ENCODE measurements around the gene ZNRD2. TPM values are rescaled to one million over a fixed set of nuclear protein-coding genes. Genes with fewer than 3 reads are reported as not detected.
A peak's percentile ranks its signal among the peaks of the same experiment; 100 is the strongest.

Gene ZNRD2
- total RNA-seq, 2 experiments from 2014 or later = 54.3 to 54.7 TPM

DNA sequence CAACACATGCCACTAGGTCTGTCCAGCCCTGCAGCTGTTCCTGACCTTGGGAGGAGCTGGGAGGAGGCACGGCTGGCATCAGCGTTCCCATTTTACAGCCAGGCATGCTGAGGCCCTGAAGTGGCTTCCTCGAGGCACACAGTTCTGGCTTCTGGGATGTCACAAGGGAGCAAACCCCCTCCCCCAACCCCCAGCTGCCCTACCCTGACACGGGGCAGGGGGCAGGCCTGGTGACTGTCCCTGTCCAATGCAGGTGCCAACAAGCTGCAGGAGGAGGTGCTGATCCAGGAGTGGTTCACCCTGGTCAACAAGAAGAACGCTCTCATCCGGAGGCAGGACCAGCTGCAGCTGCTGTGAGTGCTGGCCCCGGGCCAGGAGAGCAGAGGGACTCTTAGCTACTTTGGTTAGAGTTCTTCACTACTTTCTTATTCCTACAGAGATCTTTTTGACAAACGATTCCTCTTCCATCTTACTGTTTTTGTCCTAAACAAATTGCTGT is 20.0 kb downstream of the ZNRD2 start:
- ATAC-seq = no peak
- no peak for DNase-seq
- intact Hi-C loops (cut with micrococcal nuclease) = no loop called here
- Mint-ChIP-seq H3K4me1 (ENCODE audit: low read depth) (peaks cover 45% of the 10 kb centered on the region), H3K9me3 (no peaks in the 10 kb centered on the region), H3K36me3 (ENCODE audit: low read depth) (peaks cover 22% of the 10 kb centered on the region), H3K27ac (peak overlapping the region; percentile 74), H3K27me3 (no peaks in the 10 kb centered on the region), H3K4me3 (no peak overlapping the region)
- POLR2A ChIA-PET = interaction anchor here (2.0 to 6.7 kb wide), 4 partner anchors 13 to 24 kb away, joined by 9 to 87 read pairs (median 32); partner anchors contain the start of genes EHBP1L1, FAM89B, MAP3K11 and PCNX3
- CTCF ChIA-PET = interaction anchor here (0.7 to 7.6 kb wide), 12 partner anchors 12 to 390 kb away, joined by 3 to 84 read pairs (median 6); partner anchors contain the start of genes EHBP1L1, FAM89B, PCNX3 and RELA
- TF ChIP-seq, protein P1, sequence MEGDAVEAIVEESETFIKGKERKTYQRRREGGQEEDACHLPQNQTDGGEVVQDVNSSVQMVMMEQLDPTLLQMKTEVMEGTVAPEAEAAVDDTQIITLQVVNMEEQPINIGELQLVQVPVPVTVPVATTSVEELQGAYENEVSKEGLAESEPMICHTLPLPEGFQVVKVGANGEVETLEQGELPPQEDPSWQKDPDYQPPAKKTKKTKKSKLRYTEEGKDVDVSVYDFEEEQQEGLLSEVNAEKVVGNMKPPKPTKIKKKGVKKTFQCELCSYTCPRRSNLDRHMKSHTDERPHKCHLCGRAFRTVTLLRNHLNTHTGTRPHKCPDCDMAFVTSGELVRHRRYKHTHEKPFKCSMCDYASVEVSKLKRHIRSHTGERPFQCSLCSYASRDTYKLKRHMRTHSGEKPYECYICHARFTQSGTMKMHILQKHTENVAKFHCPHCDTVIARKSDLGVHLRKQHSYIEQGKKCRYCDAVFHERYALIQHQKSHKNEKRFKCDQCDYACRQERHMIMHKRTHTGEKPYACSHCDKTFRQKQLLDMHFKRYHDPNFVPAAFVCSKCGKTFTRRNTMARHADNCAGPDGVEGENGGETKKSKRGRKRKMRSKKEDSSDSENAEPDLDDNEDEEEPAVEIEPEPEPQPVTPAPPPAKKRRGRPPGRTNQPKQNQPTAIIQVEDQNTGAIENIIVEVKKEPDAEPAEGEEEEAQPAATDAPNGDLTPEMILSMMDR (IDR thresholded peaks at IDR 0.05) = no peak

DNA sequence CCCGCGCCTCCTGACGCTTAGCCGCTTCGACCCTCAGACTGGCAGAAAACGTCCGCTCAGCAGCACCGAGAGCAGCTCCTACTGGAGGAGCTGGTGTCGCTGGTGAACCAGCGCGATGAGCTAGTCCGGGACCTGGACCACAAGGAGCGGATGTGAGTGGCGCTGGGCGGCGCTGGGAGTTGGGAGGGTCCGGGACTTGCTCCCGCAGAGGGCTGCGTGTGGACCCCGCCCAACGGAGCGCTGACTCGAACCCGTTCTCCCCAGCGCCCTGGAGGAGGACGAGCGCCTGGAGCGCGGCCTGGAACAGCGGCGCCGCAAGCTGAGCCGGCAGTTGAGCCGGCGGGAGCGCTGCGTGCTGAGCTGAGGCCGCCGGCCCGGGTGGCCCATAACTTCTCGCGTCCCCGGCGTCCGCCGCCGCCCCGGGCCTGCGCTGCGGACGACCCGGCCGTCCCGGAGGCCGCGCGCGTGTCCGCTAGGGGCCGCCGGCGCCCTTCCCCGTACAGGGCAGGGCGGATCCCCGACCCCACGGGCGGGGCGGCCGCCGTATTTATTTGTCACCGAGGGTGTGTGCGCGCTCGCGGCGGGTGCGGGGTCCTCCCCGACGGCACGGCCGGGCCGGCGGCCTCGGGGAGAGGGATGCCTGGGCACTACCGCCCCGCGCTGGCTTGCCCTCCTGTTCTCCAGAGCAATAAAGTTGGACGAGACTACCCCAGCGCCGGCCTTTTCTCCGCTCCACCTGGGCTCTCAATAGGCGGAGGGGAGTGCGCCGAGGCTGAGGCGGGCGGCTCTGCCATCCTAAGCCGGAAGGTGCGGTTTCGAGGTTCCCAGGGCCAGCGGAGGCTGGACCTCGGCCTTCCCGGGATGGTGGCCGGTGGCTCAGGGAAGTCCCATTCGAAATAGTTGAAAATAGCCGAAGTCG is 21.9 kb downstream of the ZNRD2 start:
- Mint-ChIP-seq H3K27me3 (no peaks in the 10 kb centered on the region), H3K9me3 (no peaks in the 10 kb centered on the region), H3K4me1 (ENCODE audit: low read depth) (peaks cover 44% of the 10 kb centered on the region), H3K36me3 (ENCODE audit: low read depth) (peaks cover 15% of the 10 kb centered on the region), H3K4me3 (no peak overlapping the region), H3K27ac (no peak overlapping the region)
- intact Hi-C loops (cut with micrococcal nuclease) = no loop called here
- TF ChIP-seq, protein P1 (IDR thresholded peaks at IDR 0.05) = no peak
- ATAC-seq (no peak), DNase-seq (no peak)
- ChIA-PET POLR2A (interaction anchor here (1.2 to 5.7 kb wide), 9 partner anchors 12 to 52 kb away, joined by 4 to 39 read pairs (median 6); partner anchors contain the start of genes EHBP1L1, FAM89B, MAP3K11 and PCNX3), CTCF (interaction anchor here (1.1 to 7.6 kb wide), 10 partner anchors 12 to 222 kb away, joined by 3 to 54 read pairs (median 12); partner anchors contain the start of genes EHBP1L1, FAM89B, MAP3K11 and ZNRD2)

DNA sequence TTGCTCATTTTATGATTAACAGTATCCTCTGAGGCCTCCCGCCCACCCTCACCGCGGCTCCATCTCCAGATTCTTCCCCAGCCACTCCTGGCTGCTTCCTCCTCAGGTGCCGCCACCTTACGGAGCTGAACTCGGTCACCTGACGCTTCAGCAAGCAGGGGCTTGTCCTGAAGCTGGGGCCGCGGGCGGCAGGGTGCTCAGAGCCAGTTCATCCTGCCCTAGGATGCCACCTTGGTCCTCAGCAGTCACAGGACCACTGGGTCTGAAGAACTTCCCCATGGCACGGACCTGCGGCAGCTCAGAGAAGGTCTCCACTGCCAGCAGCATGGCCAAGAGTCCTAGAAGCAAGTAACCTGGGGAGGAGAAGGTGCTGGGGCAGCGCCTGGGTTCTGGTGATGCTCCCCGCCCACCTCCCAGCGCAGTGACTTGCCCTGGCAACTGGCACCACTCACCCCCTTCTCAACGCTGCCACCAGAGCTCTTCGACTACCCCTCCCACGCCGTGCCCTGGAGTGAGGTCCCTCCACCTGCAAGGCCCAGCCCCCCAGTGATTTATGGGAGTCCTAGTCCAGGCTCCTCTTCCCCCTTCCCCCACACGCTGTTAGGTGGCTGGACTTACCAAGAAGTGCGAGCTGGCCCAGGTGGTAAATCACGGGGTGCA is 22.7 kb downstream of the ZNRD2 start:
- no peaks in the 10 kb centered on the region for H3K9me3 Mint-ChIP-seq
- POLR2A ChIA-PET = interaction anchor here (0.9 to 5.7 kb wide), 12 partner anchors 12 to 54 kb away, joined by 3 to 39 read pairs (median 6); partner anchors contain the start of genes EHBP1L1, FAM89B, MAP3K11 and PCNX3
- H3K4me1 Mint-ChIP-seq (ENCODE audit: low read depth) = peaks cover 36% of the 10 kb centered on the region
- intact Hi-C loops (cut with micrococcal nuclease) = no loop called here
- no peak overlapping the region for H3K4me3 Mint-ChIP-seq
- CTCF ChIA-PET = interaction anchor here (0.6 to 5.3 kb wide), 26 partner anchors 7 to 263 kb away, joined by 3 to 47 read pairs (median 4); partner anchors contain the start of genes EHBP1L1, FAM89B, MAP3K11 and PCNX3
- ATAC-seq (no peak), DNase-seq (no peak)
- no peaks in the 10 kb centered on the region for H3K27me3 Mint-ChIP-seq
- TF ChIP-seq, protein P1 (IDR thresholded peaks at IDR 0.05) = no peak
- H3K27ac Mint-ChIP-seq = no peak overlapping the region
- H3K36me3 Mint-ChIP-seq (ENCODE audit: low read depth) = peaks cover 14% of the 10 kb centered on the region

DNA sequence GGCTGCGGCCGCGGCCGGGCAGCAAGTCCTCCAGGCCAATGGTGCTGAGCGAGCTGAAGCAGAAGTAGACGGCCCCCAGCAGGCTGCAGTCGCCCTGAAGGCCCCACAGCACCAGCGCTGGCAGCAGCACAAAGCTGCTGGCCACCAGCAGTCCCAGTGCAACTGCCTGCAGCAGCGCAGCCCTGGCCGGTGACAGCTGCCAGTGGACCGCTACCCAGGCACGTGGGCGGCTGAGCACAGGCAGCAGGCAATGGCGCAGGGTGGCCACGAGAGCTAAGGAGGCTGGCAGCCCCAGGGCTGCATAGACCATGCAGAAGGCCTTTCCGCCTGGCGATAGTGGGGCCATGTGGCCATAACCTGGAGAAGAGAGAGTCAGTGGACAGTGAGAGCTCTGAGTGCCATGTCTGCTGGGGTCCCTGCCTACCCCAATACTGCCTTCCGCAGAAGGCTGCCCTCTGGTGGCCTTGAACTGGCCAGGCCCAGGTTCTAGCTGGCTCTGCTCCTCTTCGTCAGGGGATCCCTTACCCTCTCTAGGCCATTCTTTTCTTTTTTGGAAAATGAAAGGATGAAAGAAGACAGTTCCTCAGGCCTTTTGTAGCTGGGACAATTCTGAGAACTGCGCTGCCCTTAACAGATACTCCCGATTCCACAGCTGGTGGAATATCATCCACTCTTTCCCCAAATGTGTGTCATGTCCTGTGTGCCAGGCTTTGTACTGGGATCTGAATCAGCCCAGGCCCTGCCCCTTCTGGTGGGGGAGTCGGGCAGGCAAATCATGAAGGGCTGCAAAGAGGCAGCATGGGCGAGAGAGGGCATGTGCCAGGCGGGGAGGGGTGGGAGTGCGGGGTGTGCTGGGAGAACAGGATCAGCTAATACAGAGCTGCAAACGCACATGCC is 23.5 kb downstream of the ZNRD2 start:
- H3K27ac Mint-ChIP-seq = no peak overlapping the region
- intact Hi-C loops (cut with micrococcal nuclease) = loop anchor here (2.0 kb wide), 1 partner anchor 15 kb away; no protein-coding TSS in a partner anchor
- no peak overlapping the region for H3K4me3 Mint-ChIP-seq
- no peaks in the 10 kb centered on the region for H3K27me3 Mint-ChIP-seq
- peaks cover 29% of the 10 kb centered on the region for H3K4me1 Mint-ChIP-seq (ENCODE audit: low read depth)
- H3K9me3 Mint-ChIP-seq = no peaks in the 10 kb centered on the region
- H3K36me3 Mint-ChIP-seq (ENCODE audit: low read depth) = peaks cover 14% of the 10 kb centered on the region
- DNase-seq (peak; percentile 73), ATAC-seq (peak; percentile 24)
- CTCF ChIA-PET = interaction anchor here (0.6 to 5.3 kb wide), 28 partner anchors 8 to 264 kb away, joined by 3 to 47 read pairs (median 4); partner anchors contain the start of genes EHBP1L1, FAM89B, MAP3K11 and PCNX3
- POLR2A ChIA-PET = interaction anchor here (0.7 to 5.7 kb wide), 16 partner anchors 11 to 94 kb away, joined by 3 to 39 read pairs (median 6); partner anchors contain the start of genes EHBP1L1, FAM89B, MALAT1 and MAP3K11
- TF ChIP-seq, protein P1 (IDR thresholded peaks at IDR 0.05) = peak; percentile 80

All from activated CD8-positive, alpha-beta T cell treated with anti-CD3 and anti-CD28 coated beads for 36 hours (primary cell).